Panc1 (cell line): ENCODE data around the gene PKNOX2. TPM values are rescaled to one million over a fixed set of nuclear protein-coding genes. Genes with fewer than 3 reads are reported as not detected.

Source experiments
- ATAC-seq: fragments of 200-7000 bp; cut with Tn5 transposase; 2 replicates; pipeline ENCODE4 v1.9.1; 2020; ENCODE audit warnings: mild to moderate bottlenecking, moderate library complexity
- BruUV-seq: library from RNA; stranded (reverse); fragments of 400-500 nt; replicated peaks from 2 replicates; lab custom pipeline; 2021; lab: Mats Ljungman, UMichigan
- CTCF ChIA-PET: fragments of 300-600 bp; sonication (Branson Sonifier 250); formaldehyde crosslinking; loops from one replicate; lab custom pipeline; 2022; ENCODE audit warnings: antibody characterized with exemption; lab: Charles Lee
- POLR2A ChIA-PET: fragments of 300-600 bp; sonication (Branson Sonifier 250); formaldehyde crosslinking; loops from one replicate; lab custom pipeline; 2022; ENCODE audit warnings: antibody characterized with exemption; lab: Charles Lee
- DNase-seq: peaks from one replicate; pipeline ENCODE4 v3.0.0-alpha.2; 2010; ENCODE audit warnings: low read depth, low spot score
- H3K27ac ChIP-seq: 2 replicates; pipeline ENCODE4 v1.5.1; 2011; ENCODE audit warnings: mild to moderate bottlenecking, low read length, inconsistent platforms
- H3K27me3 ChIP-seq: fragments of 200-500 bp; sonication (Bioruptor generic); 2 replicates; pipeline ENCODE4 v1.6.0; 2014; ENCODE audit warnings: low read length, inconsistent platforms; ENCODE audit not compliant: control insufficient read depth, insufficient read depth
- H3K36me3 ChIP-seq: fragments of 200-500 bp; sonication (Bioruptor generic); 2 replicates; pipeline ENCODE4 v1.5.1; 2014; ENCODE audit warnings: inconsistent platforms, mild to moderate bottlenecking, low read length, moderate library complexity; ENCODE audit not compliant: control insufficient read depth, insufficient read depth
- H3K4me1 ChIP-seq: 2 replicates; pipeline ENCODE4 v1.5.1; 2011; ENCODE audit warnings: inconsistent platforms, mild to moderate bottlenecking, low read length, moderate library complexity; ENCODE audit not compliant: control insufficient read depth, insufficient read depth
- H3K4me3 ChIP-seq, 2 experiments: 2 replicates each; pipeline ENCODE4 v1.5.1; 2011 to 2012; ENCODE audit warnings: low read depth in 2 of 2, low read length in 2 of 2, mild to moderate bottlenecking in 2 of 2, inconsistent platforms in 1 of 2, moderate library complexity in 1 of 2
- H3K9me3 ChIP-seq: fragments of 200-500 bp; sonication (Bioruptor generic); 2 replicates; pipeline ENCODE4 v1.5.1; 2014; ENCODE audit warnings: low read depth, mild to moderate bottlenecking, inconsistent platforms, low read length, moderate library complexity; ENCODE audit not compliant: control insufficient read depth, insufficient read depth
- POLR2AphosphoS5 ChIP-seq: IDR thresholded peaks from 2 replicates; pipeline ENCODE4 v1.6.1; 2012; ENCODE audit warnings: mild to moderate bottlenecking, low read depth, low read length, moderate library complexity
- REST ChIP-seq, 2 experiments: IDR thresholded peaks; 2 replicates each; pipeline ENCODE4 v1.6.1; 2011 to 2012; ENCODE audit warnings: low read depth in 2 of 2, control low read depth in 1 of 2, low read length in 1 of 2, mild to moderate bottlenecking in 1 of 2, moderate library complexity in 1 of 2; ENCODE audit not compliant: insufficient read depth in 1 of 2
- SIN3A ChIP-seq: IDR thresholded peaks from 2 replicates; pipeline ENCODE4 v1.6.1; 2012; ENCODE audit warnings: low read depth, mild to moderate bottlenecking, low read length, moderate library complexity, borderline replicate concordance; ENCODE audit not compliant: insufficient read depth
- TCF7L2 ChIP-seq: IDR thresholded peaks from 2 replicates; pipeline ENCODE4 v1.6.1; 2011; ENCODE audit warnings: mild to moderate bottlenecking, low read depth, low read length, inconsistent platforms
- in situ Hi-C: cut with HindIII; loops from 2 replicates; pipeline ENCODE4 v1.10.0; 2016; ENCODE audit warnings: low sequenced_read_pairs, low pct_unique_long_range_greater_than_20kb
- intact Hi-C: fragments of 100-400 bp; cut with micrococcal nuclease; formaldehyde crosslinking; loops from one replicate; pipeline ENCODE4 v1.10.0; 2022; ENCODE audit not compliant: unreplicated experiment
- total RNA-seq: library from RNA; stranded (reverse); gene quantifications from one replicate; pipeline ENCODE4 v1.2.1, GENCODE V29; 2021; ENCODE audit not compliant: unreplicated experiment
- TF ChIP-seq, protein P1 (sequence below): fragments of 450-650 bp; IDR thresholded peaks from 2 replicates; pipeline ENCODE4 v1.5.1; 2017; ENCODE audit warnings: mild to moderate bottlenecking

The PKNOX2 gene
- total RNA-seq, 1 experiment from 2014 or later = not detected

- Histone ChIP-seq H3K27me3 (peaks cover 8% of the 10 kb centered on the region), H3K4me1 (no peaks in the 10 kb centered on the region), H3K36me3 (no peaks in the 10 kb centered on the region), H3K9me3 (no peaks in the 10 kb centered on the region), H3K4me3 (no peak overlapping the region), H3K27ac (no peak overlapping the region)
- CTCF ChIA-PET = no interaction called here
- DNase-seq = no peak
- BruUV-seq = no TSS peak
- TF ChIP-seq, protein P1, sequence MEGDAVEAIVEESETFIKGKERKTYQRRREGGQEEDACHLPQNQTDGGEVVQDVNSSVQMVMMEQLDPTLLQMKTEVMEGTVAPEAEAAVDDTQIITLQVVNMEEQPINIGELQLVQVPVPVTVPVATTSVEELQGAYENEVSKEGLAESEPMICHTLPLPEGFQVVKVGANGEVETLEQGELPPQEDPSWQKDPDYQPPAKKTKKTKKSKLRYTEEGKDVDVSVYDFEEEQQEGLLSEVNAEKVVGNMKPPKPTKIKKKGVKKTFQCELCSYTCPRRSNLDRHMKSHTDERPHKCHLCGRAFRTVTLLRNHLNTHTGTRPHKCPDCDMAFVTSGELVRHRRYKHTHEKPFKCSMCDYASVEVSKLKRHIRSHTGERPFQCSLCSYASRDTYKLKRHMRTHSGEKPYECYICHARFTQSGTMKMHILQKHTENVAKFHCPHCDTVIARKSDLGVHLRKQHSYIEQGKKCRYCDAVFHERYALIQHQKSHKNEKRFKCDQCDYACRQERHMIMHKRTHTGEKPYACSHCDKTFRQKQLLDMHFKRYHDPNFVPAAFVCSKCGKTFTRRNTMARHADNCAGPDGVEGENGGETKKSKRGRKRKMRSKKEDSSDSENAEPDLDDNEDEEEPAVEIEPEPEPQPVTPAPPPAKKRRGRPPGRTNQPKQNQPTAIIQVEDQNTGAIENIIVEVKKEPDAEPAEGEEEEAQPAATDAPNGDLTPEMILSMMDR = no peak
- TF ChIP-seq TCF7L2 (no peak), POLR2AphosphoS5 (no peak), SIN3A (no peak), REST (IDR thresholded peaks at IDR 0.05; ENCODE audit: insufficient read depth in 1 of 2, low read depth in 2 of 2, low read length in 1 of 2) (no peak)
- intact Hi-C loops = no loop called here
- in situ Hi-C loops = no loop called here
- POLR2A ChIA-PET = no interaction called here
- no peak for ATAC-seq
Observed at GRCh38 chr11:125479137-125479536, 314.6 kb downstream of the PKNOX2 start.

- intact Hi-C loops (no loop called here), in situ Hi-C loops (no loop called here)
- ATAC-seq (no peak), DNase-seq (no peak)
- H3K36me3 ChIP-seq = no peaks in the 10 kb centered on the region
- CTCF ChIA-PET = interaction anchor here (1.2 kb wide), 1 partner anchor 117 kb away, joined by 3 read pairs; no protein-coding TSS in a partner anchor
- no peaks in the 10 kb centered on the region for H3K4me1 ChIP-seq
- no peaks in the 10 kb centered on the region for H3K9me3 ChIP-seq
- H3K27me3 ChIP-seq = peaks cover 11% of the 10 kb centered on the region
- POLR2A ChIA-PET = no interaction called here
- no peak overlapping the region for H3K4me3 ChIP-seq
- no peak overlapping the region for H3K27ac ChIP-seq
- TF ChIP-seq REST (IDR thresholded peaks at IDR 0.05; ENCODE audit: insufficient read depth in 1 of 2, low read depth in 2 of 2, low read length in 1 of 2) = no peak
- no peak for TF ChIP-seq TCF7L2
- TF ChIP-seq POLR2AphosphoS5 = no peak
- TF ChIP-seq, protein P1 = no peak
- TF ChIP-seq SIN3A = no peak
- no TSS peak for BruUV-seq
Observed at GRCh38 chr11:125481531-125481930, 317.0 kb downstream of the PKNOX2 start.

Other genes with a start within 250 kb of the PKNOX2 start
- gene HEPN1, start 245.5 kb upstream of the PKNOX2 start, total RNA-seq = not detected
- not detected for gene HEPACAM, start 228.7 kb upstream of the PKNOX2 start, total RNA-seq
- gene CCDC15, start 210.5 kb upstream of the PKNOX2 start, total RNA-seq = 2.8 TPM
- 0.23 TPM for gene SLC37A2, start 101.4 kb upstream of the PKNOX2 start, total RNA-seq
- gene TMEM218, start 53.1 kb upstream of the PKNOX2 start, total RNA-seq = 26.8 TPM